GM21447 (cell line): ENCODE data around the gene RABGAP1L.

Experiments
- ATAC-seq: cut with Tn5 transposase; IDR thresholded peaks from one replicate; pipeline ENCODE4 v1.9.1; 2021; ENCODE audit not compliant: unreplicated experiment

Gene RABGAP1L

DNA sequence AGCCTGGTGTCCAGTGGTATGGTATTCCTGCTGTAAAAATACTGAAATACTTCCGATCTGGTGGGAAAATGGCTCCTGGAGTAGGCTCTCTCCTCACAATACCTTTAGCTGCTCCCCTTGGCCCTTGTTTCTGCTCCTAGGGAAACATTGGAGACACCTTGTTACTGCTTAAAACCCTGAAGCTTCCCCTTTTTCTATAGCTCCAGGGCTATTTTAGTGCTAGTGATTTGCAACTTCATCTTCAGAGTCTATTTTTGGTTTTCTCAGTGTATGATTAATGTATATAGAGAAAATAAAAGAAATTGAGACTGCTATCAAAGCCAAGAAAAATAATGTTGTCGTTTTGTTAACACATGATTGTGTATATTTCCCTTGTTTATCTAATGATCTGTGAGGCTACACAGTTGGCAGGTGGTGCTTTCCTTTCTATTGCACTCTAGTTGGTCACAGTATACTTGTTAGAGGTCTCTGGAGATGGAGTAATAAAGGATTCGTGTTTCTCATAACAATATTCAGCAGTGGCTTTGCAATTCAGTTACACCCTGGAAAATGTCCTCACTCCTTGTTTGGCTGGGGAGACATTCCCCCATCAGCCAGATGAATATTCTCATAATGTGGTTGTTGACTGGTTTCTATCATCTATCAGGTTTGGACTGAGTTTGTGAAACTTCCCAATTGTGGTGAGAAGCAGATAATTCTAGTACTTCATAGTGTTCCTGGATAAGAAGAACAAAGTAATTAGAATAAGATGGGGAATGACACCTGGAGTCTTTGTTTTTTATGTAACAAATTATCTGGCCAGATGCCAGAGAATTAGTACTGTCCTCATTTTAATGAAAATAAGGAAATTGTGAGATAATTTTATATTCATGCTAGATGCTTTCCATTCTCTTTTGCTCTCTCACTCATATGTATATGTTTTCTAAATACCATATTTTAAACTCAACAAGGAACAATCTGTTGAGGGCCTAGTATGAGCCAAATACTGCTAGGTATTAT, 795.6 kb downstream of the RABGAP1L start:
- ATAC-seq = no peak

DNA sequence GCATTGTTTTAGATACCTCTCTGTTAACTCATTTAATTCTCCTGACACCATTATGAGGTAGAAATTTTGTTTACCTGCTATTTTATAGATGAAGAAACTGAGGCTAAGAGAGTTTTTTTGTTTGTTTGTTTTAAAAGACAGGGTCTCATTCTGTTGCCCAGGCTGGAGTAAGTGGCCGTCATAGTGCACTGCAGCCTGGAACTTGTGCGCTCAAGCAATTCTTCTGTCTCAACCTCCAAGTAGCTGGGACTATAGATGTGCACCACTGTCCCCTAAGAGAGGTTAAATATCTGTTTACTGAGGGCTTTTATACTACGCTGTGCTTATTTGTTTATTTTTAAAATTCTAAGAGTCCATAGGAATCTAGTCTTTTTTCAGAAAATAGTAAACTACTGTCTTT, 796.8 kb downstream of the RABGAP1L start:
- no peak for ATAC-seq

DNA sequence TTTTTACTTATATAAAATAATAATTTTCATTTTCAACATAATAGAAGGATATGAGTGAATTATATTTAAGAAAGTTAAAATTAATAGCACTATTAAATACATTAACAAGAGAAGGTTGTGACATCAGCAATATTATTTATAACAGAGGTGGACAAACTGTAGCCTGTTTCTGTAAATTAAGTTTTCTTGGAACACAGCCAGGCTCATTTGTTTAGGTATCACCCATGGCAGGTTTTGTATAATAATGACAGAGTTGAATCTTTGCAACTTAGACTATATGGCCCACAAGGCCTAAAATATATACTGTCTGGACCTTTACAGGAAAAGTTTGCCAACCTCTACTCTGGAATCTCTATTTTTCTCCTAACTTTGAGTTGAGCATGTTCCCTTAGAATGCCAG, 797.7 kb downstream of the RABGAP1L start:
- ATAC-seq = no peak

GRCh38 chr1:174957829-174958228, 798.5 kb downstream of the RABGAP1L start:
- ATAC-seq = no peak

GRCh38 chr1:174958396-174958795, 799.1 kb downstream of the RABGAP1L start:
- no peak for ATAC-seq

- ATAC-seq = no peak
These were observed 801.0 kb downstream of the RABGAP1L start for GRCh38 chr1:174960362-174960761.

DNA sequence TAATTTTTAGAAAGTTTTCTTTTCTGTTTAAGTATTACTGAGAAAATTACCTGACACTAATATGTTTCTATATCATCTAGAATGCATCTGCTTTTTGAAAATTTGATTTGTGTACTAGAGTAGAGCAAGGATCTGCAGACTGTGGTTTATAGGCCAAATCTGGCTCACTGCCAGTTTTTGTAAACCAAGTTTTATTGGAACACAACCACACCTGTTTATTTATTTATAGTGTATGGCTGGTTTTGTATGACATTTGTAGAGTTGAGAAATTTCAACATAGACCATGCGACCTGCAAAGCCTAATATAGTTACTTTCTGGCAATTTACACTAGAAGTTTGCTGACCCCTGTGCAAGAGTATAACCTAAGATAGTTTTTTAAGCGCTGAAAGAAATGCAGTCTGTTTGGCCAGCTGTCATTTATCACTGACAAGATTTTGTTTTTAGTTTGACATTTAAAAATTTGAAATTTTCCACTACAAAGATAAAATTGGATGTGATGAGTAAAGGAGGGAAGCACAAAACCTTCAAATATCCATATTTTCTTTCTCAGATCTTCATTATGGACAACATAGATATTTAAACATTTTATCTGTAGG, 804.3 kb downstream of the RABGAP1L start:
- ATAC-seq = no peak

DNA sequence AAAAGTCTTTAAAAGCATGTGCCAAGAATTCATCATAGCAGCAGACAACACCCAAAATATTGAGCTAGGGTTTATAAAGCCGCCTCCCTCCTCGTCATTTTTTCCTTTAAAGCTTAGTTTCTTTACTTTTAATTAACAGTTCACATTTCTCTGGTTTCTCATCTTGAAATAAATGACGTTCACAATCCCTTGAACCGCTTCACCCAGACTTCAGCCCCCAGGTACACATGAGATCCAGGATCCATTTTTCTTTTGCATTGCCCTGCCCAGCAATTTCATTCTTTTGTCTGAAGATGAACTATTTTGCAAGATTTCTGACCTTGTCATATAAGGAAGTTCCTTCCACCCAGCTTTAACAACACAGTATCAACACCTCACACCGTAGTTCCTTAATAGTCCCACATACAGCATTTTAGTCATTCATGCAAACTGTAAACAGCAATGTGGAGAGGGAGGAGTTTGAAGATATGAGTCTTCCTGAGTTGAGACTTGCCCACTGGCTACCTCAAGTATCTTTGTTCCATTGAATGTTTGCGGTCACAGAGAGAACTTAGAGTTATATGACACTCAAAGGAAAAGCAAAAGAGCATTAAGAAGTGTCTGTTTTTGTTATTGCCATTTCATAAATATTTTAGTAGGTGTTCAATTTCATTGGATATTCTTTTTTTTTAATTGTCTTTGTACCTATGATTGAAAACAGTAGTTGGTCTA, 805.1 kb downstream of the RABGAP1L start:
- ATAC-seq = no peak

DNA sequence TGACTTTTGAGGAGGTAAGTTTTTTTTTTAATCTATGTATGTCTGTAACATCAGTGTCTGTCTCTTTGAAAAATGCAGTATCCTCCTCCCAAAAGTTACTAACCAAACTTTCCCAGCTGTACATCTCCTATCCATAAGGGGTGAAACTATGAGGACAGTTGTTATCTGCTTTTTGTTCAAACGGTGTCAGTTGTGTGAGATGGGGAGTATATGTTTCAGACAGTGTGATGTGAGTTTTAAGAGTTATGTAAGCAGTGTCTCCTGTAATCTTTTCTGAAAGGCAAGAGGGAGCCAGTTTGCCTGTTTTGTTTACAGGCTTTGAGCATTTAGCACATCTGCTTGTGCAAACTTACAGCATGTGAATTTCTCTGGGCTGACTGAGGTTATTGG, 805.6 kb downstream of the RABGAP1L start:
- ATAC-seq = no peak

- ATAC-seq = no peak
These were observed 806.2 kb downstream of the RABGAP1L start for GRCh38 chr1:174965362-174966007.

DNA sequence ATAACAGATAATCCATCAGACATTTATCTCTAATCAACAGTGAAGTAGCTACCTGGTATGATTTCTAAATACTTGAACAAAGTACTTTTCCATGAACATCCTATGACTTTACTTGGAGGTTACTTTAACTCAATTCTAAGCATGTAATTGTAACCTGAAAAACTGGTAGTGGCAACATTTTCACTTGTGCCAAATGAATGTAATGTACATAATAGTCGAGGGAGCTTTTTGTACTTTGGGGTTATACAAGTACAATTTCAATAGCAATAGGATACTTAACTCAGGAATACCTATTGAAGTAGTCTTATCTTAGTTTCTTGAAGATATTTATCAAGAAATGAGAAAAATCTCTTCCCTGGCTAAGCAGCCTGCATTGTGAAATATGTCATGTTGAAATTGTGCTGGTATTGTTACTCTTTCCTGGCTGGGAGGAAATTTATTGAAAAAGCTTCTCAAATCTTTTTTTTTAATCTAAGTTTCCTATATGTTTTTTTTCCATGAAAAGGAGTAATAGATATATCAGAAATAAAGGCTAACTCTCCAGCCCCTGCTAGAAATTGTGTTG, 806.8 kb downstream of the RABGAP1L start:
- no peak for ATAC-seq

DNA sequence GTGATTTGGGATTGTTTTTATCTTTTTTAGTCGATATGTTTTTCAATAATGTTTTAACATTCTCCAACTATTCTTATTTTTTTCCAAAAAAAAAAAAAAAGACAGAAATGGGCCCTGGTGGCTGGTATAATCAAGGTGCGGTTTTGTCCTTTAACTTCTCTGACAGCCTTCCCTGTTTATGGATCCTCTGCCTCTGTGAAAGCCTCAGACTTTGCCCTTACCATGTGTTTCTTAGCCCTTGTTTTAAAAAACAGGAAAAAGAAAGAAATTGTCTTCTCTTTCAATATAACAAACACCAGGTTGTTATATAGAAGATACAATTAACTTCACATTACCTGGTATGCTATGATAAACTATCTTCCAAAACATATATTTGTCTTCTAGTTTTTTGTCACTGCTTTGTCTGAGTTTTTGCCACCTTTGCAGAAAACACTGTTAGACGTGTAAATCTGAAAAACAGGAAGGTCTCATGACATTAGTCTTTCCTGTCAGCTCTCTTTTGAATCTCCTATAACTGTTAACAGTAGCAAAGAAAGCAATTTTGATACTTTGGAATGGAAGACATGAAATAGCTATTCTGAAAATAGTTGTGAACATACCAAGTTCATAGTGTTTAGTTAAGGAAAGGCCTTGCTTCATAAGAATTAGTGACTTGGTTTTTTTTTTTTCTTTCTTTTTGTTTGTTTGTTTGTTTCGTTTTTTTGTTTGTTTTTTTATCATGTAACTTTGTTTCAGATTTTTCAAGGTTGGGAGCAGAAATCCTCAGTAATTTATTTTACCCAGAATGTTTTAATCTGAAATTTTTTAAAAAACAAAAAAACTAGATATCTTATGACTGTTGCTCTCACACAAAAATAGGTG, 808.8 kb downstream of the RABGAP1L start:
- ATAC-seq = no peak

DNA sequence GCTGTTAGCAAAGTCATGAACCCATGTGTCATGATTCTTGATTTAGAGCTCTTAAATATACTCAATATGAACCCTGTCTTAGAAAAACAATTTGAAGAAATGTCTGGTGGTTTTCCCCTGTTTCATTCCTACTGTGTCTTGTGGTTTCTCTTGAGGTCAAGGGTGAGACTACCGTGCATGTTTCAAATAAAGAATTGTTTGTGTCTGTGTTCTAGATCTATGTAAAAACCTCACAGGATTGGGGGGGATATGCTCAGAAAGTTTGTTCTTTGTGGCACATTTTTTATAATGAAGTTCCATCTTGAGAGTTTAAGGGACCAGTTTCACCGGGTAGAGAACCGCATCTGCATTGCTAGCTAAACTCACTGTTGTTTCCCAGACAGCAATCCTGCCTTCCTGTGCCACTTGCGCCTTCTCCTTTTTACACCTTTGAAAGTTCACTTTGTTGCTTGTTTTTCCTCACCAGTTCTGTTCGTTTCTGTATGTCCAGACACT, 809.5 kb downstream of the RABGAP1L start:
- peak; percentile 83 for ATAC-seq

DNA sequence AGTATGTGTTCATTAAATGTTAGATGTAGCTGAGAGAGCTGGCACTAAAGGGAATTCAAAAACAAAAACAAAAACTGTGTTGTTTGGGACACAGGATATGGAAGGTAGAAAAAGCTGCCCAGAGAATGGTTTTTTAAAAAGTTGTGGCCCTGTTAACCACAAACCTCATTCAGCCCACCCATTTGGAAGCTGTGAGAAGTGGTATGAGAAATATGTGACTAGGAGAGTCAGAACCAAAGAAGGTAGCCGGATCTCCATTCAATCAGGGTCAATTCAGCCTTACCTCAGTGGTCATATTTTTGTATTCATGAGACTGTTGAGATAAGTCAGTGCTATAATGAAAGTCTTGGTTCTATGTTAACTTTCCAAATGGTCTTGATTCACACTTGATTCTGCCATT, 810.7 kb downstream of the RABGAP1L start:
- ATAC-seq = no peak

DNA sequence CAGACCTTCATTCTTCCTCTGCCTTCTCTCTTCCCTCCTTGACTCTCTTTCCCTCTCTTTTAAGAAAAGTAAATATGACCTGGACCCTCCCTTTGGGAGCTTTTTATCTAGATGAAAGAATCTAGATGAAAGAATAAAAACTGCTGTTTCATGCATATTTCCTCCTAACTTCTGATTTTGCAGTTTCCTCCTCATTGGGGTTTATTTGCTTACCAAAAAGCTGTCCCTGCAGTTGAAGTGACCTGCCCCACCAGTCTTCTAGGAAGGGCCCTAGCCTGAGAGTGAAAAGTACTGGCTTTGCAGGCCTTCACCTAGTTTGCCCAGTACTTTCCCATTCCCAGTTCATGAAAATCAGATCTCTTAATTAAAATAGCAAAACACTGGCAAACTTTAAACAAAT, 812.1 kb downstream of the RABGAP1L start:
- no peak for ATAC-seq

- no peak for ATAC-seq
These were observed 812.6 kb downstream of the RABGAP1L start for GRCh38 chr1:174971902-174972301.

GRCh38 chr1:174974711-174975119, 815.4 kb downstream of the RABGAP1L start:
- no peak for ATAC-seq

DNA sequence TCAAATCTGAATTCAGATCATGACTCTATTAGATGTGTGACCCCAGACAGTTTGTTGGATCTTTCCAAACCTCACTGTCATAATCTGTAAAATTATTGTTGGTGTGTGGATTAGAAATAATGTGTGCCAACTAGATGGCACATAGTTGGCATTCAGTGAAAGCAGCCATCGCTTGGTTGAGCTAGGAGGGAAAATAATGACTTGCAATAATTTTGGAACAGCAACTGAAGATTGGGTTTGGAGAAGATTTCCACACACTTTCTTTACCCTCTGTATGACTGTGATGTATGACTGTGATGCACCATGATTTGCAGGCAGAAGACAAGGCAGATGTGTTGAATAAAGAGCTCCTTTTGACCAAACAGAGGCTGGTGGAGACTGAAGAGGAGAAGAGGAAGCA, 816.4 kb downstream of the RABGAP1L start:
- ATAC-seq = no peak

- no peak for ATAC-seq
These were observed 817.3 kb downstream of the RABGAP1L start for GRCh38 chr1:174976436-174977108.
